BLaER1 treated with 17β-estradiol and CSF1 and Interleukin-3, amounts not matched to agents 10 nM and 100 nM (cell line): Measurements from ENCODE around the gene PCF11.
A peak's percentile ranks its signal among the peaks of the same experiment; 100 is the strongest.

ENCODE experiments used
- H3K27ac ChIP-seq, 11 experiments: shearing (Covaris generic); formaldehyde crosslinking; 2 replicates each; pipeline ENCODE4 v1.8.1; 2022
- H3K27me3 ChIP-seq, 11 experiments: shearing (Covaris generic); formaldehyde crosslinking; 2 replicates each; pipeline ENCODE4 v1.8.1; 2022
- H3K36me3 ChIP-seq, 11 experiments: shearing (Covaris generic); formaldehyde crosslinking; 2 replicates each; pipeline ENCODE4 v1.8.1; 2022
- H3K4me1 ChIP-seq, 10 experiments: shearing (Covaris generic); formaldehyde crosslinking; 2 replicates each; pipeline ENCODE4 v1.8.1; 2022
- H3K4me2 ChIP-seq, 11 experiments: shearing (Covaris generic); formaldehyde crosslinking; 2 replicates each; pipeline ENCODE4 v1.8.1; 2022
- H3K4me3 ChIP-seq, 10 experiments: shearing (Covaris generic); formaldehyde crosslinking; 2 replicates each; pipeline ENCODE4 v1.8.1; 2022
- H3K9ac ChIP-seq, 11 experiments: shearing (Covaris generic); formaldehyde crosslinking; 2 replicates each; pipeline ENCODE4 v1.8.1; 2022
- H3K9me3 ChIP-seq, 11 experiments: shearing (Covaris generic); formaldehyde crosslinking; replicated peaks in 1 of 11; 2 replicates each; pipeline ENCODE4 v1.8.1; 2022
- H4K20me1 ChIP-seq, 11 experiments: shearing (Covaris generic); formaldehyde crosslinking; 2 replicates each; pipeline ENCODE4 v1.8.1; 2022
- Cebpa-rat ChIP-seq, 11 experiments: shearing (Covaris generic); IDR thresholded peaks; 2 replicates each; pipeline ENCODE4 v1.8.1; 2022

Gene PCF11

GRCh38 chr11:83172551-83172950 lies 15.6 kb downstream of the PCF11 start:
- H3K27ac ChIP-seq, result no peak overlapping the region
- H3K4me1 ChIP-seq, result peaks cover 26 to 74% (median 44%) of the 10 kb centered on the region in 10 experiments; a peak in 19 of 20 replicates
- peaks cover 89 to 100% (median 98%) of the 10 kb centered on the region in 11 experiments for H4K20me1 ChIP-seq
- H3K4me2 ChIP-seq, result peak overlapping the region in 4 of 11 experiments; percentile 60 to 82 (median 72); a peak in 5 of 22 replicates
- no peak for TF ChIP-seq Cebpa-rat (IDR thresholded peaks at IDR 0.05)
- no peaks in the 10 kb centered on the region for H3K27me3 ChIP-seq
- no peak overlapping the region; a peak in 1 of 22 replicates for H3K9ac ChIP-seq
- H3K9me3 ChIP-seq, result peaks cover 0 to 17% (median 6%) of the 10 kb centered on the region in 11 experiments; a peak in 9 of 22 replicates
- H3K36me3 ChIP-seq, result peaks cover 96 to 100% (median 98%) of the 10 kb centered on the region in 11 experiments
- no peak overlapping the region for H3K4me3 ChIP-seq

GRCh38 chr11:83174008-83174407 lies 17.1 kb downstream of the PCF11 start:
- Histone ChIP-seq H3K36me3 (peaks cover 93 to 100% (median 97%) of the 10 kb centered on the region in 11 experiments), H4K20me1 (peaks cover 89 to 100% (median 97%) of the 10 kb centered on the region in 11 experiments), H3K27me3 (no peaks in the 10 kb centered on the region), H3K9me3 (peaks cover 0 to 3% (median 0%) of the 10 kb centered on the region in 11 experiments; a peak in 3 of 22 replicates), H3K4me2 (peak overlapping the region in 8 of 11 experiments; percentile 17 to 82 (median 57); a peak in 18 of 22 replicates), H3K9ac (peak overlapping the region in 2 of 11 experiments; percentile 11 to 17; a peak in 2 of 22 replicates), H3K27ac (peak overlapping the region in 3 of 11 experiments; percentile 10 to 42 (median 18); a peak in 3 of 22 replicates), H3K4me1 (peaks cover 23 to 63% (median 38%) of the 10 kb centered on the region in 10 experiments; a peak in 19 of 20 replicates), H3K4me3 (no peak overlapping the region)
- TF ChIP-seq Cebpa-rat (IDR thresholded peaks at IDR 0.05), result no peak

GRCh38 chr11:83175815-83176214 lies 18.9 kb downstream of the PCF11 start:
- no peaks in the 10 kb centered on the region for H3K9me3 ChIP-seq
- H3K9ac ChIP-seq, result no peak overlapping the region
- peaks cover 11 to 45% (median 21%) of the 10 kb centered on the region in 10 experiments; a peak in 18 of 20 replicates for H3K4me1 ChIP-seq
- H3K4me2 ChIP-seq, result no peak overlapping the region
- peaks cover 80 to 100% (median 97%) of the 10 kb centered on the region in 11 experiments for H4K20me1 ChIP-seq
- H3K27ac ChIP-seq, result no peak overlapping the region
- H3K27me3 ChIP-seq, result no peaks in the 10 kb centered on the region
- no peak for TF ChIP-seq Cebpa-rat (IDR thresholded peaks at IDR 0.05)
- no peak overlapping the region for H3K4me3 ChIP-seq
- peaks cover 93 to 100% (median 97%) of the 10 kb centered on the region in 11 experiments for H3K36me3 ChIP-seq

GRCh38 chr11:83181815-83182214 lies 24.9 kb downstream of the PCF11 start:
- no peaks in the 10 kb centered on the region for H3K27me3 ChIP-seq
- no peak overlapping the region for H3K27ac ChIP-seq
- no peaks in the 10 kb centered on the region for H3K9me3 ChIP-seq
- H3K4me2 ChIP-seq, result no peak overlapping the region
- no peak overlapping the region for H3K9ac ChIP-seq
- H3K4me3 ChIP-seq, result no peak overlapping the region
- peaks cover 93 to 100% (median 99%) of the 10 kb centered on the region in 11 experiments for H3K36me3 ChIP-seq
- no peaks in the 10 kb centered on the region for H3K4me1 ChIP-seq
- TF ChIP-seq Cebpa-rat (IDR thresholded peaks at IDR 0.05), result no peak
- H4K20me1 ChIP-seq, result peaks cover 43 to 98% (median 83%) of the 10 kb centered on the region in 11 experiments

GRCh38 chr11:83185767-83186166 lies 28.8 kb downstream of the PCF11 start:
- Histone ChIP-seq H3K27ac (no peak overlapping the region), H3K9me3 (no peaks in the 10 kb centered on the region), H3K4me1 (no peaks in the 10 kb centered on the region), H3K27me3 (no peaks in the 10 kb centered on the region), H3K4me2 (no peak overlapping the region), H3K36me3 (peaks cover 81 to 100% (median 93%) of the 10 kb centered on the region in 11 experiments), H3K4me3 (no peak overlapping the region), H3K9ac (no peak overlapping the region), H4K20me1 (peaks cover 14 to 68% (median 50%) of the 10 kb centered on the region in 11 experiments; a peak in 20 of 22 replicates)
- TF ChIP-seq Cebpa-rat (IDR thresholded peaks at IDR 0.05), result no peak

GRCh38 chr11:83187465-83187864 lies 30.5 kb downstream of the PCF11 start:
- no peaks in the 10 kb centered on the region for H3K27me3 ChIP-seq
- TF ChIP-seq Cebpa-rat (IDR thresholded peaks at IDR 0.05), result no peak
- H3K9ac ChIP-seq, result no peak overlapping the region
- H3K9me3 ChIP-seq, result no peaks in the 10 kb centered on the region
- H3K27ac ChIP-seq, result no peak overlapping the region
- H3K4me2 ChIP-seq, result no peak overlapping the region
- H3K4me1 ChIP-seq, result peaks cover 6 to 11% (median 8%) of the 10 kb centered on the region in 10 experiments; a peak in 19 of 20 replicates
- peaks cover 79 to 100% (median 91%) of the 10 kb centered on the region in 11 experiments for H3K36me3 ChIP-seq
- H3K4me3 ChIP-seq, result no peak overlapping the region
- peaks cover 13 to 55% (median 43%) of the 10 kb centered on the region in 11 experiments; a peak in 20 of 22 replicates for H4K20me1 ChIP-seq

GRCh38 chr11:83191491-83191890 lies 34.6 kb downstream of the PCF11 start:
- TF ChIP-seq Cebpa-rat (IDR thresholded peaks at IDR 0.05), result no peak
- Histone ChIP-seq H3K36me3 (peaks cover 41 to 60% (median 51%) of the 10 kb centered on the region in 11 experiments), H3K27me3 (no peaks in the 10 kb centered on the region), H3K4me2 (peak overlapping the region in 7 of 11 experiments; percentile 88 to 99 (median 97); a peak in 5 of 22 replicates), H4K20me1 (peaks cover 0 to 21% (median 7%) of the 10 kb centered on the region in 11 experiments; a peak in 13 of 22 replicates), H3K4me3 (no peak overlapping the region), H3K4me1 (peaks cover 24 to 32% (median 28%) of the 10 kb centered on the region in 10 experiments), H3K9me3 (no peaks in the 10 kb centered on the region), H3K27ac (no peak overlapping the region), H3K9ac (peak overlapping the region in 3 of 11 experiments; percentile 84 to 92 (median 87); a peak in 1 of 22 replicates)

GRCh38 chr11:83191986-83192385 lies 35.1 kb downstream of the PCF11 start:
- H3K4me1 ChIP-seq, result peaks cover 24 to 37% (median 28%) of the 10 kb centered on the region in 10 experiments
- peak overlapping the region in 5 of 11 experiments; percentile 79 to 89 (median 86); a peak in 7 of 22 replicates for H3K27ac ChIP-seq
- no peaks in the 10 kb centered on the region for H3K9me3 ChIP-seq
- TF ChIP-seq Cebpa-rat (IDR thresholded peaks at IDR 0.05), result no peak
- peaks cover 36 to 55% (median 46%) of the 10 kb centered on the region in 11 experiments for H3K36me3 ChIP-seq
- H3K4me3 ChIP-seq, result peak overlapping the region; percentile 72 to 85 (median 80); a peak in 16 of 20 replicates
- no peaks in the 10 kb centered on the region for H3K27me3 ChIP-seq
- peaks cover 0 to 18% (median 2%) of the 10 kb centered on the region in 11 experiments; a peak in 7 of 22 replicates for H4K20me1 ChIP-seq
- H3K4me2 ChIP-seq, result peak overlapping the region; percentile 88 to 99 (median 97)
- peak overlapping the region; percentile 70 to 92 (median 85); a peak in 18 of 22 replicates for H3K9ac ChIP-seq

- H3K9ac ChIP-seq, result peak overlapping the region; percentile 70 to 92 (median 85)
- peaks cover 31 to 48% (median 39%) of the 10 kb centered on the region in 11 experiments for H3K36me3 ChIP-seq
- H3K27ac ChIP-seq, result peak overlapping the region; percentile 72 to 89 (median 82)
- peak overlapping the region; percentile 72 to 85 (median 80) for H3K4me3 ChIP-seq
- H3K4me1 ChIP-seq, result peaks cover 24 to 43% (median 28%) of the 10 kb centered on the region in 10 experiments
- no peak for TF ChIP-seq Cebpa-rat (IDR thresholded peaks at IDR 0.05)
- peaks cover 0 to 13% (median 0%) of the 10 kb centered on the region in 11 experiments; a peak in 3 of 22 replicates for H4K20me1 ChIP-seq
- H3K27me3 ChIP-seq, result no peaks in the 10 kb centered on the region
- H3K4me2 ChIP-seq, result peak overlapping the region; percentile 88 to 99 (median 97)
- H3K9me3 ChIP-seq, result no peaks in the 10 kb centered on the region
Measured at GRCh38 chr11:83192606-83193245, 35.8 kb downstream of the PCF11 start.
